IMR-90 (cell line): ENCODE data around the gene C7orf25.

ENCODE experiments used
- CTCF ChIP-seq: conservative IDR thresholded peaks from 2 replicates; pipeline ENCODE4 v1.5.1; 2012; ENCODE audit warnings: mild to moderate bottlenecking, low read depth, low read length, improper control_type of control experiment
- FOS ChIP-seq: fragments of 150-350 bp; IDR thresholded peaks from 2 replicates; pipeline ENCODE4 v1.6.1; 2016; ENCODE audit warnings: low read depth, low read length
- MAFK ChIP-seq: IDR thresholded peaks from 2 replicates; pipeline ENCODE4 v1.6.1; 2012; ENCODE audit warnings: low read depth, low read length, improper control_type of control experiment
- MXI1 ChIP-seq: IDR thresholded peaks from 2 replicates; pipeline ENCODE4 v1.6.1; 2012; ENCODE audit warnings: low read depth, mild to moderate bottlenecking, low read length, moderate library complexity, borderline replicate concordance
- POLR2A ChIP-seq: IDR thresholded peaks from 2 replicates; pipeline ENCODE4 v1.6.1; 2012; ENCODE audit warnings: mild to moderate bottlenecking, low read depth, low read length
- RAD21 ChIP-seq: IDR thresholded peaks from 2 replicates; pipeline ENCODE4 v1.6.1; 2012; ENCODE audit warnings: low read length, improper control_type of control experiment
- RCOR1 ChIP-seq: IDR thresholded peaks from 2 replicates; pipeline ENCODE4 v1.6.1; 2012; ENCODE audit warnings: mild to moderate bottlenecking, low read length, improper control_type of control experiment; ENCODE audit not compliant: insufficient replicate concordance
- RFX5 ChIP-seq: IDR thresholded peaks from 2 replicates; pipeline ENCODE4 v1.8.0; 2012; ENCODE audit warnings: low read depth, mild to moderate bottlenecking, low read length, moderate library complexity
- SMC3 ChIP-seq: fragments of 150-350 bp; IDR thresholded peaks from 2 replicates; pipeline ENCODE4 v1.6.1; 2016; ENCODE audit warnings: low read depth, mild to moderate bottlenecking, antibody characterized with exemption, low read length, moderate library complexity
- USF2 ChIP-seq: fragments of 150-350 bp; IDR thresholded peaks from 2 replicates; pipeline ENCODE4 v1.6.1; 2017; ENCODE audit warnings: mild to moderate bottlenecking, antibody characterized with exemption, low read length, low read depth

DNA sequence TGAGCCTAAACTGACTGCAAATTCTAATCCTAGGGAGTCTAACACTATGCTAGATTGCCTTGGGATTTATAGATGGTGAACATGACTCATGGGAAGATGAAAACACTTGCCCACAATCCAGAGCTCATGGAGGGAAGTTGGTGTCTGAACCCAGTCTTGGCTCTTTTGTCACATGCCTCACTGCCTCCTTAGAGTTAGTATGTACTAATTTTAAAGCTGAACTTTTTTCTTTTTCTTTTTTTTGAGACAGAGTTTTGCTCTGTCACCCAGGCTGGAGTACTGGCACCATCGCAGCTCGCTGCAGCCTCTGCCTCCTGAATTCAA lies 34.7 kb upstream of the C7orf25 start:
- TF ChIP-seq USF2 (no peak), CTCF (no peak), POLR2A (no peak), MAFK (no peak), FOS (no peak), SMC3 (no peak), RAD21 (no peak), MXI1 (no peak), RCOR1 (no peak), RFX5 (no peak)
